Amygdala (tissue), 56 donors: Measurements from ENCODE around the gene ANKRD17.

Experiments used
- DNase-seq, 56 donors: peaks; one replicate each; lab custom pipeline; 2025; lab: John Stamatoyannopoulos, UW

ANKRD17 gene

DNA sequence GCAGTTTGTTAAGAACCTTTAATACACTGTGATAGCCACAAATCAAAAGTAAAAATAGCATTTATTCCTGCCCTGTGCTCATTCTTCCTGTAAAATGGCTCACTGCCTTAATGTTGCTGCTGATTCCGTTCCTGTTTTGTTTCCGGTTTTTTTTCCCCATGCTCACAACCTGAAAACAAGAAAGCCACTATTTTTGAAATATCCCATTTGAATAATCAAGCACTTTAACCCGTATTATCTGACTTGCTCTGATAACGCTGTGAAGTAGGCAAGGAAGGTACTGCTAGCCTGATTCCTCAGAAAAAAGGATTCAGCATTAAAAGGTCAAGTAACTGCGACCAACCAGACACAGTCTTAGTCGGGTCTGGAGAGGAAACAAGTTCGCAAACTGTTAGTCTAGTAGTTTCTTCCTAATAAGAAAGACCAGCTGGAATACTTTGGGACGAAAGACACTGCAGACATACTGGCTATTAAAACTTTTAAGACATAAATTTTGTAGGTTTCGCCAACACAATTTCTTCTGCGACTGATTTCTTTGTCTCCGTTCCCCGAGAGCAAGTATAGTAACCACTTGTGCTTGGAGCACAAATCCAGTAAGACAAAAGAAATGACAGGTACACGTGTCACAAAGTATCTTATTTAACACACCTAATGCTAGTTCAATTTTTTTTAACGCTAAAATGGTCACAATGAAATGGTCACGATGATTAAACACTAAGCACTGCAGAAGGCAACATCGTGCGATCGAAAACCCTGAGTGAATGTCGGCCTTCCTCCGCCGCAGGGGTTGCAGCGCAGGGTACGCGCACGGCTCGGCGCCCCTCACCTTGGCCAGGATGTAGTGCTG is 189.9 kb downstream of the ANKRD17 start:
- DNase-seq: no peak

DNA sequence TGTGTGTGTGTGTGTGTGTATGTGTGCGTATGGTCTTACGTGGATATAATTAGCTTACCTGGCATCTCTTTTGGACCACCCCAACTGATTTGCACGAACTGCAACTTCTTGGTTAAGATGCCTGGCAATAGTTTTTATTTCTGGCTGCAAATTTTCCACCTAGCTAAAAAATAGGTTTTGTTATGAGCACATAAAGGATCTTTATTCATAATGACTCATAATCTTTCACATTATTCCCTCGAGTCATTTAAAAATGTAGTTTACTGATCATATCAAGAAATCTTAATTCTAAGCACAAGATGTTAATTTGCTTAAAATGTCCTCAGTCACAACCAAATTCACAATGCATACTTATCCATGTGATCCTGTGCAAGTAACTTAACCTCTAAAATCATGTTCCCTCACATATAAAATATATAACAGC is 190.6 kb downstream of the ANKRD17 start:
- no peak for DNase-seq

DNA sequence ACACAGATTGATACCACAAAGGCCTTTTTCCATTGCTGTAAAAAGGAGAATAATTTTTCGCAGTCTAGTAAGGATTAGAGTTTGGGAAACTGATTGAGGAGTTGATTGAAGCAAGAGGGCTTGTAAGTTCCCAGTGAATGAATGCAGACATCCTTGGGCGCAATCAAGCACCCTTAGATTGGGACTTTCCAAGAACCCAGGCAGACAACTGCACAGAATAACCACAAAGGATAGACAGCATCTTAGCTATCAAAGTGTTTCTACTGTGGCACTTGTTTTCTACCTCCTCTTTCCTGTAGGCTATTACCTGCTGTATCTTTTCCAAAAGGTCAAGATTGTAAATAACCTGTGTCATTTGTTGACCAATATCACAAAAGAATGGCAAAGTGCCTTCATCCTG is 191.7 kb downstream of the ANKRD17 start:
- DNase-seq: no peak

DNA sequence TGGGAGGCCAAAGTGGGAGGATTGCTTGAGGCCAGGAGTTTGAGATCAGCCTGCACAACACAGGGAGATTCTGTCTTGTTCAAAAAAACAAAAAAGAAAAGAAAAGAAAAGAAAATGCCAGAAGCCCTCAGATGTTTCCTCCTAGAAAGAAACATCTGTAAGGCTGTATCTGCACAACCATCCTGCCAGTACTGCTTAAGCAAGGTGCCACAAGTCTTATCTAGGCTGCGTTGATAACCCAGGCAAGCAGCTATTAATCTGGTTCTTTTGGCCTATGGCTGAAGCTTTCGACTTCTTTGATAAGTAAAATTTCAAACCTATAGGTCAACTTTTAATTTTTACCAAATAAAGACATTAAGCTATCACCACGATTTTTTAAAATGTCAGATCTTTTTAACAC is 192.2 kb downstream of the ANKRD17 start:
- DNase-seq: no peak

DNA sequence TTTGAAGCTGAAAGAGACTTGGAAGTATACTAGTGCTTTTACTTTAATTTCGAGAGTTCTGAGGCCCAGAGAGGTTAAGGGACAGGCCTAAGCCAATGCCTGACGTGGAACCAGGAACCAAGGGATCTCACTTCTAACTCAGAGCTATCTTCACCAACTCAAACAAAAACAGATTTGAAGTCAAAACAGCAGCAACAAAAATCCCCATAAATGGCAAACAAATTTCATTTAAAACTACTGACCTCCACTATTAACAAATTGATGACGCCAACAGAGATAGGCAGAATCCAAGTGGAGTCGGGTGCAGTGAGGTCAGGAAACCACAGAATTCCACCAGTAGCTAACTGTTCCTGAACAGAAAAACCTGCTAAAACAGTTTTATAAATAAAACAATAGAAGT is 194.1 kb downstream of the ANKRD17 start:
- DNase-seq: no peak

DNA sequence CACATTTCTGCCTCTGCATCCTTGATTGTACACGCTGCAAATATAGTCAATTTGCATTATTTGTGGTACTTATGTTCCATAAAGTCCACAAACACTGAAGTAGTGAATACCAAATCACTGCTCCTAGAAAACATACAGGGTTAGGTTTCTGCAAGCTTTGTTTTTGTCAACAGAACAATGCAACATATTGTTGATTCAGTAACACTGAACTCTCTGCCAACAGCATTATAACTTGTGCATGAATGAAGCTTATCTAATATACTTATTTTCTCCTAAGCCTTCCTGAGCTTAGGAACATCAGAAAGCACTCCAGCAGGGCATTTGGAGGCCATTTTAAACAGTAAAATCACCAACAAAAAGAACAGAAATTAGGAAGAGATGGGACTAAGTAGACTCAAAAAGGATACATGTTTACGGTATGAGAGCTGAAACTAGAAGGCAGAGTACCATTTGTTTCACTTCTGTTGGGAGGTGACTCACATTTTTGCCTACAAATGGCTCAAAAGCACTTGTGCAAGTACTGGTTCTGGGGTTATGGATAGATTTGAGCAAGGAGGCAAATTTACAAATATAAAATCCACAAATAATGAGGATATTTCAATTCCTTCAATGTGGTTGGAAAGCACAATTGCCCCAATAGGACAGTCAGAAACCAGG is 203.2 kb downstream of the ANKRD17 start:
- no peak for DNase-seq

DNA sequence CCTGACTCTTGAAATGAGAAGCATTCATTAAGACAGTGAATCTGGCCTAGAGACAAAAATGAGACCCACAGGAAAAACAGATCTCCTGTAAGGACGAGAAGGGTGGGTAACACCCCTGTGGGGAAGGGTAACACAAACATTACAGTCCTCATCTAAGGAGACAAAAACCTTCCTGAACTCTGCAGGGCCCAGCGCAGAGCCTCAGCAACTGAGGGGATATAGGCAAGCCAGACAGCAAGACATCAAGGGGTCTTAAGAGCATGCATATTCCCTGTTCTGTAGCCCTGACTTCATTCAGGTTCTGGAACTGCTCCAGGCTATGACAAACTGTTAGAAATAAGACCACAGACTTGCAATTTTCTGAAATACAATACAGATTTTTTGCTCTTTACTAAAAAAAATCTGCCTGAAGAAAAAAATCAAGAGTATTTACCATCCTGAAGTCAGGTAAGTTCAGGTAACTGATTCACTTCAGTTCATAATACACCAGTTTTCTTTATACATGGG is 204.6 kb downstream of the ANKRD17 start:
- DNase-seq: no peak

DNA sequence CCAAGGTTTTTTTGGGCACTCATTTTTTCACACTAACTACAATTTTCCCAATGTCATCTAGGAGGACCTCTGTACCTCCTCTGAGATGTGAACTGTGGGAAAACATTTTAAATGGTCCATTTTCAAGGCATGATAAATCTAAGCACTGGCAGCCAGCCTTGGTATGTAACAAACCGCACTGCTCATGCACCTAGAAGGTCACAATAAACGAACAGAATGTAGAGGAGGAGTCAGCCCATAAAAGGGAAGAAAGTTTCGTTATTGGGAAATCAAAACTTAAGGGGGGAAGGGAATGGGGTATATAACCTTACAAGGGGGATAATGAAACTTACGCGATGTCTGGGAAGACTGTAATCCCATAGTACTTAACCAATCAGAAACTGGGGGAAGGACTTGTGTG is 205.5 kb downstream of the ANKRD17 start:
- no peak for DNase-seq

DNA sequence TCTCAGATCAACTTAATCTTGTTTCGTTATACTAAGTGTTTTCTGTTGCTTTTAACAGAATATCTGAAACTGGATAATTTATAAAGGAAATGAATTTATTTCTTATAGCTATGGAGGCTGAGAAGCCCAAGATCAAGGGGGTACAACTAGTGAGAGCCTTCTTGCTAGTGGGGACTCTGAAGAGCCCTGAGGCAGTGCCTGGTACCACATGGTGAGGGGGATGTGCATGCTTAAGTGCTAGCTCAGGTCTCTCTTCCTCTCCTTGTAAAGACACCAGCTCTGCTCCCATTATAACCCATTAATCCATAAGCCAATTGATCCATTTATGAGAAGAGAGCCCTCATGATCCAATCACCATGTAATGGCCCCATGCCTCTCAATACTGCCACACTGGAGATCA is 207.0 kb downstream of the ANKRD17 start:
- no peak for DNase-seq

DNA sequence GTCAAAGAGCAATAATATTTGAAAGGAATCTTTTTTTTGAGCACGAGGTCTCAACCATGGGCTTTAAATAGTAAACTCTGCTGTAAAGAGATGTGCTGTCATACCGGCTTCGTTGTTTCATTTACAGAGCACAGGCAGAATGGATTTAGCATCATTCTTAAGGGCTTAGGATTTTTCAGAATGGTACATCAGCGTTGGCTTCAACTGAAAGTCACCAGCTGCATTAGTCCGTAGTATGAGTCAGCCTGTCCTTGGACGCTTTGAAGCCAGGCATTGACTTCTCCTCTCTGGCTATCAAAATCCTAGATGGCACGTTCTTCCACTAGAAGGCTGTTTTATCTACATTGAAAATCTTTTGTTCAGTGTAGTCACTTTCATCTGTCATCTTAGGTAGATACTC is 212.7 kb downstream of the ANKRD17 start:
- DNase-seq: no peak

DNA sequence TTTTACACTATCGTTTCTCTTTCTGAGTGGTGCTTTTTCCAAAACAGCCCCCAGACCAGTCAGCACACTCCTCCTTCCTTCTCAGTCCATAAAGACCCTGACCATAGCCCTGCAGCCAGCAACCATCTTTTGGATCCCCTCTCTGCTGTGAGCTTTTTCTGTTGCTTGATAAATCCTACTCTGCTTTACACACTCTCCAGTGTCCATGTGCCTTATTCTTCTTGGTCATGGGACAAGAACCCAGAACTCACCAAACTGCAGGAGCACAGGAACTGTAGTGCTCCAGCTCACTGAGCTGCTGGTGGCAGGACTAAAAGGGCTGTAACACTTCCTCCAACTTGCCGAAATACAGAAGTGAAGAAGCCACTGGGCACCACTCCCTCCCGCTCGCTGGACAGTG is 221.5 kb downstream of the ANKRD17 start:
- DNase-seq: no peak

DNA sequence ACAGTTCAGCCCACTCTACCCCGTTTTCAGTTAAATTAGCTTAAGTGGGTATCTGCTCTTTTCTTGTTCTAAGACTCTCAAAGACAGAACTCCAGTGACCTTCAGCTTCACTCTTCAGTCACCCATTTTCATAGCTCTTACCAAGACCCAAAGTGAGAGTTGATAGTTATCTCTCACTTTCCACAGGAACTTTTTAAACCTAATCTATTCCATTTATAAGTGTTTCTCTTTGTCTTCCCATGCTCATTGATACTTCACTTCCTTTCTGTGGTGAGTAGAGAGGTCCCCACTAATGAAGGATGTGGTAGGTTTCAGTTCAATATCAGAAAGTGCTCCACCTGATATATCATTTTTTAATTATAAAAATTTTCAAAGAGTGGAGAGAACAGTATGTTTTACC is 222.5 kb downstream of the ANKRD17 start:
- DNase-seq: no peak

DNA sequence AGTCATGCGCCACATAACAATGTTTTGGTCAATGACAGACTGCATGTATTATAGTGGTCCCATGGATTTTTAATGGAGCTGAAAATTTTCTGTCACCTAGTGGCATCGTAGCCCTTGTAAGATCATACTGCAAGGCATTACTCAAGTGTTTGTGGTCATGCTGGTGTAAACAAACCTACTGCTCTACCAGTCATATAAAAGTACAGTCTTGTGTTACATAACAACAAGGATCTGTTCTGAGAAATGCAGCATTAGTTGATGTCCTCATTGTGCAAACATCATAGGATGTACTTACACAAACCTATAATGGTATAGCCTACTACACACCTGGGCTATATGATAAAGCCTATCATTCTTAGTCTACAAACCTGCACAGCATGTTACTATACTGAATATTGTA is 223.7 kb downstream of the ANKRD17 start:
- no peak for DNase-seq

DNA sequence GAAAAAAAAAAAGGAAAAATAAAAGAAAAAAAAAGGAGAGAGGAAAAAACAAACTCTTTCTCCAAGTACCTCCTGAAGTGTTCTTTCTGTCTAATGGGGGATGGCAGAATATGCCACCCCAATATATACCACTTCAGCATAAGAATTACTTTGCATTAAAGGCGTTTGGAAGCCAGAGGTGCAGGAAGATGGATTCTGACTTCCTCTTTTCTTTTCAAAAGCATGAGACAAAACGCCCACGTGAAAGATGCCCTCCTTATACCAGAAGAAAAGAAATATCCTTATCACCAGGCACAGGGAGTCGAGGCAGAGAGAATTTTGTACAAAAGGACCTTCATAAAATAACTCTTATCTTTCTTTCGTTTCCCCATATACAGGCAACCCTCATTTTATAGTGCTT is 230.0 kb downstream of the ANKRD17 start:
- DNase-seq: no peak
